ENCODE data around the gene SGPL1.
A peak's percentile ranks its signal among the peaks of the same experiment; 100 is the strongest.
"Not testable (repeated sequence)": the region's sequence is repeated elsewhere in the genome, so short reads cannot be mapped to it uniquely, and the experiment has no call there.

Gene SGPL1, protein sequence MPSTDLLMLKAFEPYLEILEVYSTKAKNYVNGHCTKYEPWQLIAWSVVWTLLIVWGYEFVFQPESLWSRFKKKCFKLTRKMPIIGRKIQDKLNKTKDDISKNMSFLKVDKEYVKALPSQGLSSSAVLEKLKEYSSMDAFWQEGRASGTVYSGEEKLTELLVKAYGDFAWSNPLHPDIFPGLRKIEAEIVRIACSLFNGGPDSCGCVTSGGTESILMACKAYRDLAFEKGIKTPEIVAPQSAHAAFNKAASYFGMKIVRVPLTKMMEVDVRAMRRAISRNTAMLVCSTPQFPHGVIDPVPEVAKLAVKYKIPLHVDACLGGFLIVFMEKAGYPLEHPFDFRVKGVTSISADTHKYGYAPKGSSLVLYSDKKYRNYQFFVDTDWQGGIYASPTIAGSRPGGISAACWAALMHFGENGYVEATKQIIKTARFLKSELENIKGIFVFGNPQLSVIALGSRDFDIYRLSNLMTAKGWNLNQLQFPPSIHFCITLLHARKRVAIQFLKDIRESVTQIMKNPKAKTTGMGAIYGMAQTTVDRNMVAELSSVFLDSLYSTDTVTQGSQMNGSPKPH

DNA sequence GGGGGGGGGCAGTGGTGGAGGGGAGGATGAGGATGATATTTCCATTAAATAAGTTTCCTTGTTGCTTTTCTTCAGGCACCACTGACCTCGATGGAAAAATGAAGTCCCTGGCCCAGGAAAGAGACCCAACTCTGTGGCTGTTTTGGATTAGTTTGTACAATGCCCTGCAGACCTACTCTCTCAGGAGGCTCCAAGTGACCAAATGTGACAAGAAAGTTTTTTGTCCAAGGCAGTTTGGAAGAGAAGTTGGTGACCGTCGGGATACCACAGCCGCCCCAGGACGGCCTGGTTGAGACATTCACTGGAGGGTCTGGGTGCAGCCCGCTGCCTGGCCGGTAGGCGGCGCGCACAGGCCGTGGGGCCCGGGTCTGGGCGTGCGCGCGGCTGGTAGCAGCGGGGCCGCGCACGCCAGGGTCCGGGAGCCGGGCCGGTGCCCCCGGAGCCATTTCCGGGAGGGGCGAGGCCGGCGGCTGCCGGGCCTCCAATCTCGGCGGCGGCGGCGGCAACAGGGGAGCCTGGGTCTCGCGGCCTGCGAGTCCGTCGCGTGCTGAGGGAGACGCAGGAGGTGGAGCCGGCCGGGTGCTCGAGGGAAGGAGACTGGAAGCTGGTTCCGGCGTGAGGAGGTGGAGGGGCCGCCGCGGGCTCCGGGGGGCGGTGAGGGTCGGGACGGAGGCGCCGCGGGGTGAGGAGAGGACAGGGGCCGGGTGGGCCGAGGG, at the start of gene SGPL1:
TSS of gene SGPL1 (plus strand) at position 445 of the 716 bp plus-strand sequence. CDS start 906 bp downstream, outside the sequence.
- peak; percentile 86 for DNase-seq

DNA sequence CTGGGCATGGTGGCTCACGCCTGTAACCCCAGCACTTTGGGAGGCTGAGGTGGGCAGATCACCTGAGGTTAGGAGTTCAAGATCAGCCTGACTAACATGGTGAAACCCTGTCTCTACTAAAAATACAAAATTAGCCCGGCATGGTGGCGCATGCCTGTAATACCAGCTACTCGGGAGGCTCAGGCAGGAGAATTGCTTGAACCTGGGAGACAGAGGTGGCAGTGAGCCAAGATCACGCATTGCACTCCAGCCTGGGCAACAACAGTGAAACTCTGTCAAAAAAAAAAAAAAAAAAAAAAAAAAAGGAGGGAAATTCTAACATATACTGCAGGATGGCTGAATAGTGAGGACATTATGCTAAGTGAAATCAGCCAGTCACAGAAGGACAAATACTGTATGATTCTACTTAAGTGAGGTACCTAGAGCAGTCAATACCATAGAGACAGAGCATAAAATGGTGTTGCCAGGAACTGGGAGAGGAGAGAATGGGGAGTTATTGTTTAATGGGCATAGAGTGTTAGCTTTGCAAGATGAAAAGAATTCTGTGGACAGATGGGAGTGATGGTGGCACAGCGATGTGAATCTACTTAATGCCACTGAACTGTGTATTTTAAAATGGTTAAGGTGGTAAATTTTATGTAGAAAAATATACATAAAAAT, 47.6 kb upstream of the SGPL1 start:
- DNase-seq: not testable (repeated sequence)

DNA sequence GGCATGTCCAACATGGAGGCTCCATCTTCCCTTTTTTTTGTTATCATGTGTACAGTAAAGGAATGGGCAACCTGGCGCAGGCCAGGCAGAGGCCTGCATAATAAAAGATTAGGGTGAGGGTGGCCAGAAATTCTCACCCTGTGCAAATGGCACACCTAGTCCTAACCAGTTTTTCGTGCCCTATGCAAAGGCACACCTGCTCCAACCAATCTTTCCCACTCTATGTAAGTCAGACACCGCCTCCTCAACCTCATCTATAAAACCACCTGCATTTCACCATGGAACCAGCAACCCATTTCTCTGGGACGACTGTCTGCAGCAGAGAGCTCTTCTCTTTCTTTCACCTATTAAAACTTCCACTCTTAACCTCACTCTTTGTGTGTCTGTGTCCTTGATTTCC, 46.6 kb upstream of the SGPL1 start:
- DNase-seq: no peak

DNA sequence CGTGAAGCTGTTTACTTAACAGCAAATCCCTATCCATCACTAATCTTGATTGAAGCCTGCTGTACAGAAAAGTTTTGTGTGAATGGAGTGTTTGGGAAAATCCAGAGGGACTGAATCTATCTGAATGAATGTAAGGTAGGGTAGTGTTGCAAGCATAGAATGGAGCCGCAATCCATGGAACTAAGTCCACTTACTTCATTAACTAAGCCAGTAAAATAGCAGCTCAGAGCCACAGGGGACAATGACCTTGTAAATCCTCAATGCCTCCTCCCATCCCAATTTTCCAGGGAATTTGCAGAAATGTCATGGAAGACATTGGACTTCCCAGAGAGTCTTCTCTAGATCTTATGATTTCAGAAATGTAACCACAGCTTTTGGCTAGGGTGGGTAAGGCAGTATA, 45.7 kb upstream of the SGPL1 start:
- no peak for DNase-seq

DNA sequence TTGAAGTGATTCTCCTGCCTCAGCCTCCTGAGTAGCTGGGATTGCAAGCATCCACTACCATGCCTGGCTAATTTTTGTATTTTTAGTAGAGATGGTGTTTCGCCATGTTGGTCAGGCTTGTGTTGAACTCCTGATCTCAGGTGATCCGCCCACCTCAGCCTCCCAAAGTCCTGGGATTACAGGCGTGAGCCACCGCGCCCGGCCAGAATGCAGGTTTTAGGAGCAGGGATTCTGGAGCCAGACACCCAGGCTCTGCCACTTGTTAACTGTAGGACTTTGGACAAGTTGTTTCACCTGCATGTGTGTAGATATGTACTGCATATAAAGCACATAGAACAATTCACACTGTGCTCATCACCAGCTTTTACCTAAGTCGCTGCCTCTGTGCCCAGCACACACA, 45.2 kb upstream of the SGPL1 start:
- DNase-seq: not testable (repeated sequence)

DNA sequence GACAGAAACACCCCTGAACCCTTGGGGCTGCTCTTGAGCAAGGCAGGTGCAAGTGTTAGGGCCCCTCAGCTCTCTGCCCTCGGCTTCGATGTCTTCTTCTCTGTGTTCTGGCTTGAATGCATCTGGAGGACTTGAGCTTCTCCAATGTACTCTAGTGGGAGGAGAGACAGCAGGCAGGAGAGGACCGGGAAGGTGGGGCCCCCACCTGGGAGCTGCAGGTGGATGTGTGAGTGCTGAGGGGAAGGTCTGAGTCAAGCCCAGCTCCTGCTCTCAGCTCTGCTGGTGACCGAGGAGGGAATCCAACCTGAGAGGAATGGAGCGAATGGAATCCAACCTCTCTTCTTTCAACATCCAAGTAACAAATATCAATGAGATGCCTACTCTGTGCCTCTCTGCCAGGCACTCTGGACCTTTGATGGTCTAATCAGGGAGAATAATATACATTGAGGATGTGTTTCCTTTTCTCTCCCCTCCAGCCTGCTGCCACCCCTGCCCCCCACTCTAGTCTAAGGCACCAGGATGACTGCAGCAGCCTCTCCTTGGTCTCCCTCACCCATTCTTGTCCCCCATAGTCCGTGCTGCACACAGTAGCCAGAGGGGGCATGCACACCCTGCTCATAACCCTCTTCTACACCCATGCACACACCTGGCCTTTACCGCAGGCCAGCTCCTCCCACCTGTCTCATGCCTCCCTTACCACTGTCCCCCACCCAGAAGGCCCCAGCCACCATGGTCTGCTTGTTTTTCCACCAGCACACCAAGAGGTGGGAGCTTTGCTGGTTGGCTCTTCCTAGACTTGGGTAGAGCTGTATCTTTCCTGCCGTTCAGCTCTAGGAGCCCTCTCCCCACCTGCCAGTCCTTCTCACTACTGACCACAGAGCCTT, 44.2 kb upstream of the SGPL1 start:
- DNase-seq: no peak

DNA sequence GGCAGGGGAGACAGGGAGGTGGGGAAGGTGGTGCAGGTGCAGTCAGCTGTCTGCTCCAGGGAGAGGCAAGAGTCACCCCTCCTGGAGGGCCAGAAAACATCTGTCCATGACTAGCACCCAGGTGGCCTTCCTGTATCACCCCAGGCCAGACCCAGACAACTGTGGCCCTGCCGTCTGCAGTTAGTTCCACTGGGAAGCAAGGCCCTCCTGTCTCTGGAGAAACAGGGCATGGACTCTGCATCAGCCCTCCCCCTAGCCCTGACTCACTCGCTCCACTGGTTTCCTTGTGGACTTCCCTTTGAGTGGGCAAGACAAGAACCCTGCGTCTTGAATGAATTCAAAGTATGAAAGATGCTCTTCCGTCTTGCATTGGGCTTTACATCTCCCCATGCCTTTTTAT, 43.1 kb upstream of the SGPL1 start:
- DNase-seq: no peak

DNA sequence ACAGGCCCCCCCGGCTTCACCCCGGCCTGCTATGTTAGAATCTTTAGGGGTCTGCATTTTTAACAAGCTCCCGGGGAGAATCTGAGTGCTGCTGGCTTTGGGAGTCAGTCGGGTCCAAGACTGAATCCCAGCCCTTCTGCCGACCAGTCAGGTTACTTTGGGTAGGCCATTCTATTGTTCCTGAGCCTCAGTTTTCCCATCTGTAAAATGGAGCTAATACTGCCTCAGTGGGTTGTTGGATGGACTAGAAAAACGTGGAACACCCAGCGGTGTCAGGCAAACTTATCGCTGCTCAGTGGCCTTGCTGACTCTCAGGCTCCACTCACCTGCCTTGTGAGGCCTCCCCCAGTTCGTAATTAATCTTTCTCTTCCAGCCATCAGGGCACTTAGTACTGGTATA, 42.3 kb upstream of the SGPL1 start:
- DNase-seq: no peak

DNA sequence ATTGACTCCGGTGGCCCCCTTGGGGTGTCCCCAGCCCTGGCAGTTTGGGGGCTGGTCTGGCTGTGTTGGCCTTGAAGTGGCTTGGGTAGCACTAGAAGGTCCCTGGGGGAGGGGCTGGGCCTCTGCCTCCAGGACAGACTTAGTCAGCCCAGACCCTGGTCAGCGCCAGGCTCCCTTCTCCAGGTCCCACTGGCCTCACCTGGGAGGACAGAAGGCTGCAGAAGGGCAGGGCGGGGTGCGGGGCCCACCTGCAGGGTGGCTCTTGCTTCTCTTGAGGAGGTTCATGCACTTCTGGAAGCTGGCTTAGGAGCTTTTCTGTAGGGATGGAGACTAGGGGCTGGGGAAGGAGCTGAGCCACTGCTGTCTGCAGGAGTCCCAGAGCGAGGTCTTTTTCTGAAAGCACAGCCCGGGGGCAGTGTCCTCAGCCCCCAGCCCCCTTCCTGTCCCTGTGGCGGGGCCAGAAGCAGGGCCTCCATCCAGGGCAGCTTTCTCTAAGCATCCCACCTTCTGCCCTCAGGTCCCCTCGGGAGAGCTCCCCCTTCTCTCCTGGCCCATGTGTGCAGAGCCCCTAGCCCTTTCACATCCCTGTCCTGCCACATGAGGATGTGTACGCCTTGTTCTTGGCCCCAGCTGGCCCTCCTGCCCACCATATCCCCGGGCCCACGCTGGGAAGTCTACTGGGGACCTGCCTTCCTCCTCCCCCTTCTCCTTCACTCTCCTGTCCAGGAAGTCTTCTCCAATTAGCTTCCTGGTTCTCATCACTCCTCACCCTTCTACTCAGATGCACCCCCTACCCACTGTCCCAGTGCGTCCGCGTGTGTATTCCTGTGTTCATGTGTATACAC, 41.6 kb upstream of the SGPL1 start:
- no peak for DNase-seq

DNA sequence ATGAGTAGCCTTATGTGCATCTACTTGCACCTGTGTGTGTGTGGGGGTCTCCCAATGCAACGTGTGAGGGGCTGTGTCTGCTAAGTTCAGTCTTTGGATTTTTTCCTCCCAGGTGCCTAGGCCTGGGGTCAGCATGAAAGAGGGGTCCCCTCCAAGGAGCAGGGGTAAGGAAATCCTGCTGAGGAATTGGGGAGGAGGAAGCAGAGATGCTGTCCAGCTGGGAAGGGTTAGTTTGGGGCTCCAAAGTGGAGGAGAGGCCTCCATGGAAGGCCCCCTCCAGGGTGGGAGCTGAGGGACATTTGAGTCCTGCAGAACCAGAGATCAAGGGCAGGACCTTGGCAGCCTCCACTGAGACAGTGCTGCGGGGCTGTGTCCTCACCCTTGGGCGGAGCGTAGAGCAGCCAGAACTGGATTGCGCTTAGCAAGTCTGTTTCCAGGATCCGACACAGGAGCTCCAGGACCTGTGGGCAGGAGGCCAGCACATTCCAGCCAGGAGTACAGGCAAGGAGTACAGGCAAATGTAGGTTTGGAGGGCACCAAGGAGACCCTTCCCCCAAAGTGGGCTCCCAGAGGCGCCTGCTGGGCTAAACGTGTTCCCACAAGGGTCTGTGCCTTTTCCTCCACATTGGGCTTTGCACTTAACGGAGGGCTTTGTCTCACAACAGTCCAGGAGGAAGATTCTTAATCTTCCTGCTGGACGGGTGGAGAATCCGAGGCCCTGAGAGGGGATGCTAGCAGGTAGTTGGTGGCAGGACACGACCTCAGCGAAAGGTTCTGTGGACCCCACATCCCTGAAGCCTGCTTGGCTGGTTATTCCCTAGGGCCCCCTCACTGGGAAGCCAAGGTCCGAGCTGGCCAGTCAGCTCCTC, 40.7 kb upstream of the SGPL1 start:
- DNase-seq: no peak

DNA sequence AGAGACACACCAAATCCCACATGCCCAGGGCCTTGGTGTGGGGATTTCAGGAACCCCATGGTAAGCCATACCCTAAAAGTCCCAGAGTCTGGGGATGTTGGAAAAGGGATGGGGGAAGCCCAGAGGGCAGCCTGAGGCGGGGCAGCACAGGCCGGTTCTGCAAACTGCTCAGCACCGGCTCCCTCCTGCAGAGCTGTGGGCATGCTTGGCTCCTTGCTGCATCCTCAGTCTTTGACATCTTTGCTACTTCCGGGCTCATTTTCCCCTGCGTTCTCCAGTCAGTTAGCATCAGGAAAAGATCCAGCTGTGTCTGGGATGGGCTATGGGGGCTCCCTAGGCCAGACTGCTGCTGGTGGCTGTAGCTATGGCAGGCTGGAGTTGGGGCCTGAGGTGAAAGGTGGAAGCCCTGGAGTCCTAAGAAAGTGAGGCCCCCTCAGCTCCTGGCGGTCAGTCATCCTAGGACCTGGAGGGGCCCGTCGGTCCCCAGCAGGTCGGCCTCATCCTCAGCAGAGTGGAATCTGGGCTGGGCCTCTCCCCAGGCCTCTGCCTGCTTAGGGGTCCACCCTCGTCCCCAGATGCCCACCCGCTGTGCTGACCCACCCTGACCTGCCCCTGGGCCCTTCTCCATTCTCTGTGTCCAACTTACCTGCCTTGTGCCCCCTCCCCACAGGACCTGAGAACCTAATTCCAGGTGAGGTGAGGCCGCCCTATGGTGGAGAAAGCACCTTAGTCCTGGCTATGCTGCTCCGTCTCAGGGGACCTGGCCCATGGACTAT, 39.9 kb upstream of the SGPL1 start:
- DNase-seq: no peak

DNA sequence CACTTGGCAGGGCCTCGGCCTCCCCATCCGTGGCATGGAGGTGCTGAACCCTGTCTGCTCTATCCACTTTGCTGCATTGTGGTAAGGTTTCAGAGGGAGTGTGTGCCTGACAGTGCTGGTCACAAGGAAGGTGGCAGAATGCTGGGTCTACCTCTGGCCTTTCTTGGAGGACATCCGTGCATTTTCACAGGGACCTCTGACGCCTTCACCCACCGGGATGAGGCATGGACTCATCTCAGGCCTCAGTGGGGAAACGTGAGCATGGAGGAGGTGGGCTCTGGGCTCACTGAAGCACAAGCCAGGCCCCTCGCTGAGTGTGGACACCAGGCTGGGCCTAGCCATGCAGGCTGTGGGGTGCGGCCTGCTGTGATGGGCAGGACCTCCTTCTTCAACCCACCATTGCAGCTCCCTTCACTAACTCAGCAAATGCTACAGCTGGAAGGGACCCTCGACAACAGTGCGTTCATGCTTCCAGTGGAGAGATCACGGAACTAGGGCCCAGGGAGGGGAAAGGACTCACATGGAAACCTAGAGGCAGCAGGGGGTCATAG, 39.2 kb upstream of the SGPL1 start:
- no peak for DNase-seq

DNA sequence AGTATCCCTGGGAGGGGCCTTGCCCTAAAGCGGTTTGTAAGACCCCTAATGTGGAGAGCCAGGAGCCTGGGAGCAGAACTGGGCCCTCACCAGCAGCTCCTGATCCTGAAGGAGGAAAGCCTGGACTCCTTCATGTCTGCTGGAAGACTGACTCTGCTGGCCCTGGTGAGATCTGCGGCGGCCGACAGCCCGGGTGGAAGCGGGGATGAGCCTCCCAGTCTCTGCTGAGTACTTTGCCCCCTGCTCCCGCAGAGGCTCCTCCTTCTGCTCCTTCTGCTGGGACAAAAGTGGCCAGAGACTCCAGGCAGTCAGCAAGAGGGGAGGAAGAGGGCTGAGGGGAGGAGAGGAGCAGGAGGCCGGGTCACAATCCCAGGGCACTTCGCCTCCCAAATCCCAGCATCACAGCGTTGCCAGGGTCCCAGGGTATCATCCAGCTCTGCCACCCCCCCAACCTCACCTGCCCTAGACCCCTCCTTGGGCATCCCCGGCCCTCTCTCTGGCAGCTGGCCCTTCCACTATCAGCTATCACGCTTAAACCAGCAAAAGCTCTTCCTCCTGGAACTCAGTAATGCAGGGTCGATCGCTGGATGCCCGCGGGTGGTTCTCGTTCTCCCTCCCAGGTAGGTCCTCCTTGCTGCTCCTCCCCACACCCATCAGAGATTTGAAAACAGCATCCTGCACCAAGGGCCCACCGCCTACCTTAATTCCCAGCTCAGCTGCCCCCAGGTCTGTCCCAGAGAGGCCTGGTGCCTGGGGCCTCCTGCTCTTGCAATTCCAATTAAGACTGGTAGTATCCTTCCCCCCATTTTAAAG, 38.5 kb upstream of the SGPL1 start:
- no peak for DNase-seq

DNA sequence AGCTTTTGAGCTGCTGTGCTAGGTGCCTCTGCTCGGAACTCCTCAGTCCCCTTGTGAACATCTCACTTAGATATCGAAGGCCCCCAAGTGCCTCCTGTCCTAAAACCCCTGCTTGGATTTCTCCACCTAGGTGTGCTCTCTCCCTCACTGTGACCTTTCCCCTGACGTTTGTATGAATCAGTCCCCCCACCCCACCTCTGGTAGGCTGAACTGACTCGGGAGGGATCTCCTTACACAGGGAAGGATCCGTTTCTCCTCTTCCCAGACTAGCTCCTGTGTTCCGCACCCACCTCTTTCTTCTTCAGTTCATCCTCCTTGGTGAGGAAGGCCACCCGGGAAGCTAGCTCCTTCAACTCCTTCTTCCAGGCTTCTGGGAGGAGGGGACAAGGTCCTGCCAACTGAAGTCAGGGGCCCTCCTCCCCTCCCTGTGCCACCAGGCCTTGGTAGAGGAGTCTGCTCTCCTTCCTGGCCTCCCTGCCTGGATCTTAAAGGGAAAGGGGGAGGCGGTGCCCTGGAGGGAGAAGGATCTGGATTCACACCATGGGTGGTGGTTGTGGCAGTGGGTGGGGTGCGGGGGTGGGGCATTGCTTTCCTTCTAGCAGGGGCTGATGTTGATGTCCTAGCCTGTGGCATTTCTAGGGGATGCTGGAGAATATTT, 37.4 kb upstream of the SGPL1 start:
- DNase-seq: no peak

DNA sequence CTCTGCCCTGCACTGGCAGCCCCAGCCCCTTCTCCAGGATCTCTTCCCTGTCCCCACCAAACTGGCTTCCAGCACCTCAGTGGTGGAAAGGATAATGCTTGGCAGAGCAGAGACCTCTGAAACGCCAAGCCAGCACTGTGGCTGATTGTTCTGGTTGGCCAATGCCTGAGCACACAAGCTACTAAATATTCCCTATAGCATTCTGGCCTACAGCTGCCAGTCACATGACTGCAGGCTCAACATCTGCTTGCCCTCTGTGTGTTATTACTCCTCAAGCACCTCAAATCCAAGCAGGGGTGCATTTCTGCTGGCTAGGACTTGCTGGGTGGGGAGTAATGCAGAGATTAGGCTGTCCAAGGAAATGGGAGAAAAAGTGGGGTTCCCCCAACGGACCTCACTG, 36.7 kb upstream of the SGPL1 start:
- DNase-seq: no peak

DNA sequence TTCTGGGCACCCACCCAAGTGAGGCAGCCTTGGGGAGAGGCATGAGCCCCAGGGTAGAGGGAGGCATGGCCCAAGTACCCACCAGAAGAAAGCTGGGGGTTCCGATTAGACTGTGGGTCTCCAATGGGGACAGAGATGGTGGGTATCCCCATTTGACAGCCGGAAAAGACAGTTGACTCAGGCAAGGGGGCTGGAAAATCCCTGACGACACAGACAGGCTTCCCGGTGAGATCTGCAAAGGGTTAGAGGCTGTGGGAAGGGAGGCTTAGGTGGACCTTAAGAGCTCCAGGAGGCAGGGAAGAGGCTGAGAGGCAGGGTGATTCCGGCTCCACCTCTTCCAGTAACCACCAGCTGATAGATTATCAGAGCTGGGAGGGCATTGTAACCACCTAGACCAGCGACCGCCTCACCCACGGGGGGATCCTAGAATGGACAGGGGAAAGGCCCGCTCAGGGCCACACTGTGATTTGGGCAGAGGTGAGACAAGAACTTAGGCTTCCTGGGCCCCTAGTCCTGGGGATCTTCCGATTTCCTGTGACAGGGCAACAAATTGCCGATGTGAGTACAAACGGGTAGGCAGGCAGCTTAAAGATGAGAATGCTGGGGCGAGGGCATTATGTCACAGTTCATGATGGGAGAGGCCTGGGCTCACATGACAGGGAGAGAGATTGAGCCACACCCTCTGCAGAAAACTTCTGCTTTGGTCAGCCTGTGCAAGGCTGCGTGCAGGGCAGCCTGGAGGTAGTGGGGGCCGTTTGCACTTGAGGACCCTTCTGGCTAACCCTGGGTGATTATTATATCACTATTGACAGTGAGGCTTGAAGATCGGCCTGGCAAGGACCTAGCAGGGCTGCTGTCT, 36.0 kb upstream of the SGPL1 start:
- DNase-seq: no peak

DNA sequence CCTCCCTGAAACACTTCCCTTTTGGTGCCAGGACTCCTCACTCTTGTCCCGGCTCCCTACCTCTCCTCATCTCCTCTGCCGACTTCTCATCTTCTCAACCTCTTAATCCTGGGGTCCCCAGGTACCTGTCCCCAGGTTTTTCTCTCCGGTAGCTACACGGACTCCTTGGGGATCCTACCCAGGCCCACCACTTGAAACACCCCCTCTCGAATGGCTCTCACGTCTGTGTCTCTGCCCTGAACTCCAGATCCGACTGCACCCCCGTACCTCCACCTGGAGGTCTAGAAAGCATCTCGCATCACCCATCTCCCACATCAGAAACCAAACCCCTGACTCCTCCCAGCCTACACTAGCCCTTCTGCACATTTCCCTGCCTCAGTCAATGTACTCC, 35.4 kb upstream of the SGPL1 start:
- no peak for DNase-seq

Data from stimulated activated CD4-positive, alpha-beta T cell treated with anti-CD3 and anti-CD28 coated beads, Interleukin-4, amount 100 ng/mL, for 24 hours (primary cell).